Right lobe of liver (tissue), 4 donors: ENCODE data around the gene LDLRAD4.

ENCODE experiments used
- CTCF ChIP-seq, 4 donors: fragments of 200-600 bp in 3 of 4; fragments of 450-650 bp in 1 of 4; IDR thresholded peaks; one replicate each; pipeline versions ENCODE4 v1.5.1 to v1.8.0; 2016 to 2022; ENCODE audit warnings: antibody characterized with exemption in 4 of 4, mild to moderate bottlenecking in 2 of 4
- POLR2A ChIP-seq: fragments of 450-650 bp; IDR thresholded peaks from one replicate; pipeline ENCODE4 v1.6.1; 2017; ENCODE audit warnings: antibody characterized with exemption, mild to moderate bottlenecking
- donor health status: DM: no; HTN: no; CAD: no.
- donor health status: DM: no; HTN: no; CAD: no.
- donor health status: DM: no; HTN: yes; CAD: no.

DNA sequence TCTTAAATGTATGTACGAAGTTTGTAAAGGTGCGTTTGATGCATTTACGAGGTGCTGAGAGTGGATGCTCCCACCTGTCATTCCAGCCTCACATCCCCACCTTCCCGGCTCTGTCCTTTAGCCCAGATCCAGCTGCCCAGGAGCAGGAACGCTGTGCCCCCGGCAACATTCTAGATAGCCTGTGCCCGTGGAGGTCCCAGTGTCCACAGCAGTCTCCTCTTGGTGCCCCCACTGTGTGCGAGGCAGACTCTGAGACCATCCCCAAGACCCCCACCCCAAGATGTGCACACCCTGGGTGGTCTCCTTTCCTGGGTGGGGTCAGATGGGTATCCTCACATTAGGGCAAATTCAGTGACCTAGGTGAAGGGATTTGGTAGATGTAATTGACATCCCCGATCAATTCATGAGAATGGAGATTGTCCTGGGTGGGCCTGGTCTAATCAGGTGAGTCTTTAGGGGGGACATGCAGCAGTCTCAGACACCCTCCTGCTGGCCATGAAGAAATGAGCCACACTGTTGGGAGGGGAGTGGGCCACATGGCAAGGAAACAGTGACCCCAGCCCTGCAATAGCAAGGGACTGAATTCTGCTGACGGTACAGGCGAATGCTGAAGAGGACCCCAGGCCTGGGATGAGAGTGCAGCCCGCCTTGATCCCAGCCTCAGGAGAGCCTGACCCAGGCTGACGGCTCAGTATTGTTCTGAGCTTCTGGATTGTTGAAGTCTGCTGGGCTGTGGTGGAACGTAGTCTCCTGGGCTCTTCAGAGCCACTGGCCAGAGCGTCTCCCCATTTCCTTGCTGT lies 304.5 kb downstream of the LDLRAD4 start:
- TF ChIP-seq CTCF (IDR thresholded peaks at IDR 0.05) (no peak), POLR2A (no peak)
